GM10847 (cell line): Measurements from ENCODE around the gene GBE1.

Experiments
- POLR2A ChIP-seq: IDR thresholded peaks from 2 replicates; pipeline ENCODE4 v1.6.1; 2011; ENCODE audit not compliant: insufficient read length; ENCODE audit errors: extremely low read depth

Gene GBE1

GRCh38 chr3:81760924-81761903, at the start of gene GBE1:
Gene GBE1, minus strand, starts transcription at chr3:81761645. Its CDS starts 128 bp downstream, at chr3:81761517.
- peak; percentile 72 for TF ChIP-seq POLR2A

- TF ChIP-seq POLR2A: no peak
Observed at GRCh38 chr3:81808900-81809299, 47.5 kb upstream of the GBE1 start.

DNA sequence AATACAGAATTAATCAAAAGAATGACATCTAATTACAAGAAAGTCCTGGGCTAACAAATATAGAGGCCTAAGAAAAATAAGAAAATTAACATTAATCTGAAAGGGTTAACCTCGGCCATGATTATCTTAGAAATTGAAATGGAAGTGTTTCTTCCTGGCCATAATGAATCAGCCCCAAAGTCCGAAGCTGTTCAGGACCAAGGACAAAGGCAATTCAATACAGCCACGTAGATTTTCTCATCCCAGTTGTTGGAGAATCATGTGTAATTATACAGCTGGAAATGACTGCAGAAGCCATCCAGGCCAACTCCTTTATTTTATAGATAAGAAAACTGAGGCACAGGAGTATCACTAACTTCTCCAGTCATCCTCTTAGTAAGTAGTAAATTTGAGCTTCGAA, 38.0 kb upstream of the GBE1 start:
- no peak for TF ChIP-seq POLR2A

DNA sequence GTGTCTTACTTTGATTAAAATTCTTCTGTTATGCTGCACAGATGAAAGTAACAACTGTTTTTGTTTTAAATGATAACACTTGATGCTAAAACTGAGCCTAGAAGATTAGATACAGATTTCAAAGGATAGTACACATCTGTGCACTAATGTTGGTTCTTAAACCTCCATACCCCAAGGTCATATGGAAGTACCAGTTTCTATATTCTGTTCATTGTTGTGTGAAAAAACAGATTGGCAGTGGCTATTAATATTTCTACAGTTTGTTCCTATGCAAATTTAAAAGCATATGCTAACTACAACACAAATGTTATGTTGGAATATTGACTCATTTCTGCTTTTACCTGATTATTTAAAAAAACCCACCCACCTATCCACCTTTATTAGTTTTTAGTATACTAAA, 32.0 kb upstream of the GBE1 start:
- TF ChIP-seq POLR2A: no peak

- no peak for TF ChIP-seq POLR2A
Observed at GRCh38 chr3:81790117-81790516, 28.7 kb upstream of the GBE1 start.

DNA sequence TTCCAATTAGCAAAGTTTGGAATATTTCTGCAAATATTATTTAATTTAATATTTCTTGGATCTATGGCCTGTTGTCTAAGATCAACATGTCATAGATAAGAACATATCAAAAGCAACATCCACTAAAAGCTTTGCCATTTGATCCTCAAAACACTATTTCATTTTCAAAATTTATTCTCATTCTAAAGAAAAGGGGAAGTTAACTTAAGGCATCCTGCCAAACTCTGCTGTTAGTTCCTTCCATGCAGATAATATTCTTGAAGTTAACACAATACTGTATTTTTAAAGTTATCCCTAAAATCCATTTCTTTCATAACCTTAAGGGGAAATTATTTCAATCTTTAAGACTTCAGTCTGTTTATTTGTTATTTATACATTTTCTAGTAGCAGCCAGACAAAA, 28.2 kb upstream of the GBE1 start:
- no peak for TF ChIP-seq POLR2A

- TF ChIP-seq POLR2A: no peak
Observed at GRCh38 chr3:81788610-81789009, 27.2 kb upstream of the GBE1 start.

DNA sequence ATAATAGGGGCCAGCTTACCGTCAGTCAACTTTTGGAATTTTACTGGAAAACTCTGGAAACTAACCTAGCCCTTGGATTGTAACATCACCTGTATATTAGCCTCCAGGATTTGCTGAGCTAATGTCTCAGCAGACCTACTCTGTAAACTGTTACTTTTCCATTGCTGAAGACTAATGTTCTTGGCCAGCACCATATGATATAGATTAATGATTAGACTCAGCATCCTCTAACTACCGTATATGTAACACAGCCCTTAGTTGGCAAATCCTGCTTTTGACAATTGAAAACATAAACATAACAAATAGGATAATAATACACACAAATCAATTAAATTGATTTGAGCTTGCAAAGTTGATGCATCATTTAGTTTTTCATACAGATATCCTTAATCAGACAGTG, 26.6 kb upstream of the GBE1 start:
- TF ChIP-seq POLR2A: no peak

GRCh38 chr3:81782585-81782984, 21.1 kb upstream of the GBE1 start:
- TF ChIP-seq POLR2A: no peak

- no peak for TF ChIP-seq POLR2A
Observed at GRCh38 chr3:81778678-81779182, 17.3 kb upstream of the GBE1 start.

DNA sequence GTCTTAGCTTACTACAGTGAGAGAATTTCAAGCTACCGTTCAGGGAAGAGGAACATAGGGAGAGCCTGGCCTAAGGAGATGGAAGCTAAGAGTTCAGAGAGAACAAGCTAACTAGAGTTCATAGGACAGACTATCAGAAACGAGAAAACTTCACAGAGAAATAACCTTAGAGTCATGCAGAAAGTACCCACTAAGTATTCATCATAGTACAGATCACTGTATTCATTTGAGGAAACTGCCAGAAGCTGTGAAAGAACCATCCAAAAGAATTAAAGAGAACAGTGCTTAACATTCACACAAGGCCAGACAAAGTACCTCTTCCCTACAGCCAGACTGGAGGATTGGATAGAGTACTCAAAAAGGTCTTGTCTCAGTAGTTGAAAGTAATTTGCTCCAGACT, 15.2 kb upstream of the GBE1 start:
- no peak for TF ChIP-seq POLR2A

DNA sequence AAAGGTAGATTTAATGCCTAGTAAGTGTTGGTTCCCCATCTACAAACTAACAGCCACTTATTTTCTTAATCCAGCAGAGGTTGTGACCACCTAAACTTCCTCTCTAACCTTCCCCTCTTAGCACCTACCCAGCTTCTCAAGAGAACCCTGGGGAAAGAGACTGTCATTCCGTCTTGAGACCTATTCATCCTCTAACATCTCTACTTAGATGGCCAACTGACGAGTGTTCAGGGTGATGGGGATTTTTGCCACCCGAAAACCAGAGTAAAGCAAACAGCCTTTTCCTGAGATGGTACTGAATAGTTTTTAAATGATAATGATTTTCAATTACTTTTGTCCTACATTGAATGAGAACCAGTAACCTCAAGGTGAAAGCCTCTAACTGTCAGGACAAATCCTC, 9.3 kb upstream of the GBE1 start:
- TF ChIP-seq POLR2A: no peak

GRCh38 chr3:81769299-81769698, 7.9 kb upstream of the GBE1 start:
- TF ChIP-seq POLR2A: no peak

DNA sequence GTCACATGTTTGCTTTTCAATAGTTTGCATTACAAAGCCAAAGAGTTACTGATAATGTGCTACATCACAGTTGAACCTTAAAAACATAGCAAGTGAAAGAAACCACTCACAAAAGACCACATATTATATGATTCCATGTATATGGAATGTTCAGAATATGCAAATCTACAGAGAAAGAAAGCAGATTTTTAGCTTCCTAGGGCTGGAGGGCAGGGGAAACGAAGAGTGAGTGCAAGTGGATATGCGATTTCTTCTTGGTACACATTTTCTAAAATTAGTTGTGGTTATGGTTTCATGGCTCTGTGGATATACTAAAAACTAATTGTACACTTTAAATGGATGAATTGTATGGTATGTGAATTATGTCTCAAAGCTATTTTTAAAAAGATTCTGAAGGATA, 4.0 kb upstream of the GBE1 start:
- no peak for TF ChIP-seq POLR2A

- no peak for TF ChIP-seq POLR2A
Observed at GRCh38 chr3:81764665-81765064, 3.2 kb upstream of the GBE1 start.

GRCh38 chr3:81764002-81764401, 2.6 kb upstream of the GBE1 start:
- no peak for TF ChIP-seq POLR2A

DNA sequence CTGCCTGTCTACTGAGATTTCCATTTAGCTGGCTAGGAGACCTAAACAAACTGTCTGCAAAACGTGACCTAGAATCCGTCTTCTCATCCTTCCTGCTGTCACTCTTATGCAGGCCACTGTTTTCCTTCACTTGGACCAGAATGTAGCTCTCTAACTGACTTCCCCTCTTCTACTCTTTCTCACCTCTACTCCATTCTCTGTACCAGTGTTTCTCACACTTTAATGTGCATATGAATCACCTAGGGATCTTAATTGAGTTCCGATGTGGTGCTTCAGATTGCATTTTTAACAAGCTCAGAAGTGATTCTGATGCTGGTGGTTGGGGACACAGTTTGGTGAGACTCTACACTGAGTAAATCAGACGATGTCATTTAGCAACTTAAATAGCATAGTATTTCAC, 1.6 kb upstream of the GBE1 start:
- no peak for TF ChIP-seq POLR2A
